HepG2 (cell line): ENCODE measurements around the gene FAM76A. TPM values are rescaled to one million over a fixed set of nuclear protein-coding genes. Genes with fewer than 3 reads are reported as not detected.

Experiments
- ATF1 ChIP-seq: IDR thresholded peaks from 2 replicates; pipeline ENCODE4 v1.6.1; 2016; ENCODE audit warnings: mild to moderate bottlenecking, control low read depth
- FOXO1 ChIP-seq: sonication (generic); formaldehyde crosslinking; IDR thresholded peaks from 2 replicates; pipeline ENCODE4 v1.4.0; 2020; ENCODE audit warnings: missing genetic modification reagents
- FOXP1 ChIP-seq, 2 experiments: fragments of 450-650 bp in 1 of 2; IDR thresholded peaks; 2 replicates each; pipeline ENCODE4 v1.6.1; 2017 to 2018; ENCODE audit warnings: antibody characterized with exemption in 1 of 2
- GATA4 ChIP-seq: sonication (generic); IDR thresholded peaks from 2 replicates; pipeline ENCODE4 v1.6.1; 2016; ENCODE audit warnings: antibody characterized with exemption, low read depth, borderline replicate concordance
- HES4 ChIP-seq: sonication (generic); formaldehyde crosslinking; IDR thresholded peaks from 2 replicates; pipeline ENCODE4 v1.9.0; 2021; ENCODE audit warnings: mild to moderate bottlenecking, missing genetic modification reagents, borderline replicate concordance
- HNF4A ChIP-seq: sonication (generic); formaldehyde crosslinking; IDR thresholded peaks from 2 replicates; pipeline ENCODE4 v1.4.0; 2020; ENCODE audit warnings: missing genetic modification reagents
- IKZF4 ChIP-seq: sonication (generic); formaldehyde crosslinking; IDR thresholded peaks from 2 replicates; pipeline ENCODE4 v1.5.1; 2020; ENCODE audit warnings: borderline replicate concordance, mild to moderate bottlenecking, low read depth, missing genetic modification reagents; ENCODE audit errors: not compliant biosample characterization
- NCOR1 ChIP-seq: fragments of 200-600 bp; sonication (generic); IDR thresholded peaks from 2 replicates; pipeline ENCODE4 v1.7.0; 2017; ENCODE audit warnings: antibody characterized with exemption, low read length, borderline replicate concordance
- PHF21A ChIP-seq: sonication (generic); formaldehyde crosslinking; IDR thresholded peaks from 2 replicates; pipeline ENCODE4 v1.5.0; 2020; ENCODE audit warnings: mild to moderate bottlenecking, missing genetic modification reagents
- POLR2G ChIP-seq: fragments of 200-400 bp; formaldehyde crosslinking; IDR thresholded peaks from 2 replicates; pipeline ENCODE4 v1.6.1; 2018; ENCODE audit warnings: mild to moderate bottlenecking, low read depth, low read length, moderate library complexity
- RXRA ChIP-seq: sonication (generic); formaldehyde crosslinking; IDR thresholded peaks from 2 replicates; pipeline ENCODE4 v1.5.1; 2020; ENCODE audit warnings: missing genetic modification reagents
- ZNF33B ChIP-seq: sonication (generic); formaldehyde crosslinking; IDR thresholded peaks from 2 replicates; pipeline ENCODE4 v1.5.1; 2020; ENCODE audit warnings: mild to moderate bottlenecking, missing genetic modification reagents
- ZNF350 ChIP-seq: sonication (generic); formaldehyde crosslinking; IDR thresholded peaks from 2 replicates; pipeline ENCODE4 v1.4.0; 2020; ENCODE audit warnings: mild to moderate bottlenecking, low read depth, missing genetic modification reagents, borderline replicate concordance
- polyA plus RNA-seq, 8 experiments: library from polyadenylated mRNA; depleted of rRNA in 3 of 8; stranded (reverse) in 7 of 8; unstranded in 1 of 8; fragments of >200 nt; fragmentation: Illumina TruSeq in 4 of 8; extraction: Trizol in 4 of 8; gene quantifications; 2 replicates each; pipeline versions ENCODE4 v1.2.1 to v1.2.3, GENCODE V29; 2011 to 2016; ENCODE audit warnings: low read depth in 4 of 8, missing spikeins in 1 of 8, mixed read lengths in 1 of 8; ENCODE audit not compliant: insufficient read depth in 1 of 8
- total RNA-seq, 5 experiments: library from RNA; depleted of rRNA; stranded (reverse); fragments of >200 nt; fragmentation: Illumina TruSeq; extraction: Trizol; gene quantifications; 2 replicates each; pipeline ENCODE4 v1.2.3, GENCODE V29; 2016; ENCODE audit warnings: low read depth in 1 of 5
- TF ChIP-seq, protein P1 (sequence below): sonication (generic); formaldehyde crosslinking; IDR thresholded peaks from 2 replicates; pipeline ENCODE4 v1.4.0; 2020; ENCODE audit warnings: missing genetic modification reagents
- TF ChIP-seq, protein P2 (sequence below): sonication (generic); formaldehyde crosslinking; IDR thresholded peaks from 2 replicates; pipeline ENCODE4 v1.8.0; 2022; ENCODE audit warnings: missing genetic modification reagents, mild to moderate bottlenecking, moderate library complexity, borderline replicate concordance
- TF ChIP-seq, protein P3 (sequence below): sonication (generic); formaldehyde crosslinking; IDR thresholded peaks from 2 replicates; pipeline ENCODE4 v1.5.1; 2020; ENCODE audit warnings: missing genetic modification reagents, mild to moderate bottlenecking, borderline replicate concordance
- TF ChIP-seq, protein P4 (sequence below): sonication (generic); formaldehyde crosslinking; IDR thresholded peaks from 2 replicates; pipeline ENCODE4 v1.5.1; 2020; ENCODE audit warnings: missing genetic modification reagents, mild to moderate bottlenecking, borderline replicate concordance

Gene FAM76A
- total and polyA plus RNA-seq, 2 of the 13 experiments (the other 11 are each of a cell fraction or from before 2014, with no cell fraction given) = 4.2 to 15.7 TPM

DNA sequence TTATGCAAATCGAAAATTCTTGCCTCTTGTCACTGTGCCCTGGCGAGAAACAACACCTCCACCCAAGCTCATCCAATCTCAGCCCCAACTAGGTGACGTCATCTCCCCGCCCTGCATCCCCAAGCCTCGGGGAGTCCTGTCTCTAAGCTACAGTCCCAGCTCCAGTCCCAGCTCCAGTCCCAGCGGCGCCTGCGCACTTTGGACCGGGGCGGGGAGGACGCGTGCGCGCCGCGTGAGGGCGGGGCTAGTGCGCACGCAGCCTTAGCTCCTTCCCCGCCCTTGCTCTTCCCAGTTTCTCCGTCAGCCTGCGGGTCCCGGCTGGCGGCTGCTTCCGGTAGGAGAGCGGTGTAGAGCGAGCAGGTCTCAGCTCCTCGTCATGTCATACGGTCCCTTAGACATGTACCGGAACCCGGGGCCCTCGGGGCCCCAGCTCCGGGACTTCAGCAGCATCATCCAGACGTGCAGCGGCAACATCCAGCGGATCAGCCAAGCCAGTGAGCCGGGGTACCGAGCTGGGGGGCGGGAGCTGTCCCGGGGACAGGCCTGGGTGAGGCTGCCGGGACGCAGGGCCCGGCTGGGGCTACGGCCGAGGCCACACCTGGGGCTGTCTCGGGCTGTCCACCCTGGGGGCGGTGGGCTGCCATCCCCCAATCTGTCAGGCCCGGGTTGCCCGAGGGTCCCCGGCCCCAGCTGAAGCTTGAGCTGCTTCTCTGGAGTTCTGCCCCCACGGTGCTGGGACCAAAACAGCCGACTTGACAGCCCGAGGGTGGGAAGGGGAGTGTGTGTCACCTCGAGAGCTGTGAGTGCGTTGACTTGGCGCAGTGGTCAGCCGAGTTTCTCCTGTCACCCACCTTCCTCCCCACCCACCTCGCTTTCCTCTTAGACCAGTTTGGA lies 47.4 kb downstream of the FAM76A start, which contains the start of gene STX12 (continued):
- TF ChIP-seq ATF1 (CRISPR knock-in tag) = peak; percentile 64
- TF ChIP-seq, protein P1, sequence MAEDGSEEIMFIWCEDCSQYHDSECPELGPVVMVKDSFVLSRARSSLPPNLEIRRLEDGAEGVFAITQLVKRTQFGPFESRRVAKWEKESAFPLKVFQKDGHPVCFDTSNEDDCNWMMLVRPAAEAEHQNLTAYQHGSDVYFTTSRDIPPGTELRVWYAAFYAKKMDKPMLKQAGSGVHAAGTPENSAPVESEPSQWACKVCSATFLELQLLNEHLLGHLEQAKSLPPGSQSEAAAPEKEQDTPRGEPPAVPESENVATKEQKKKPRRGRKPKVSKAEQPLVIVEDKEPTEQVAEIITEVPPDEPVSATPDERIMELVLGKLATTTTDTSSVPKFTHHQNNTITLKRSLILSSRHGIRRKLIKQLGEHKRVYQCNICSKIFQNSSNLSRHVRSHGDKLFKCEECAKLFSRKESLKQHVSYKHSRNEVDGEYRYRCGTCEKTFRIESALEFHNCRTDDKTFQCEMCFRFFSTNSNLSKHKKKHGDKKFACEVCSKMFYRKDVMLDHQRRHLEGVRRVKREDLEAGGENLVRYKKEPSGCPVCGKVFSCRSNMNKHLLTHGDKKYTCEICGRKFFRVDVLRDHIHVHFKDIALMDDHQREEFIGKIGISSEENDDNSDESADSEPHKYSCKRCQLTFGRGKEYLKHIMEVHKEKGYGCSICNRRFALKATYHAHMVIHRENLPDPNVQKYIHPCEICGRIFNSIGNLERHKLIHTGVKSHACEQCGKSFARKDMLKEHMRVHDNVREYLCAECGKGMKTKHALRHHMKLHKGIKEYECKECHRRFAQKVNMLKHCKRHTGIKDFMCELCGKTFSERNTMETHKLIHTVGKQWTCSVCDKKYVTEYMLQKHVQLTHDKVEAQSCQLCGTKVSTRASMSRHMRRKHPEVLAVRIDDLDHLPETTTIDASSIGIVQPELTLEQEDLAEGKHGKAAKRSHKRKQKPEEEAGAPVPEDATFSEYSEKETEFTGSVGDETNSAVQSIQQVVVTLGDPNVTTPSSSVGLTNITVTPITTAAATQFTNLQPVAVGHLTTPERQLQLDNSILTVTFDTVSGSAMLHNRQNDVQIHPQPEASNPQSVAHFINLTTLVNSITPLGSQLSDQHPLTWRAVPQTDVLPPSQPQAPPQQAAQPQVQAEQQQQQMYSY (CRISPR knock-in tag) = 0 out of 2 replicates have a peak, but pooled peaks have one; percentile 29
- no peak for TF ChIP-seq IKZF4
- TF ChIP-seq ZNF350 (CRISPR knock-in tag) = peak; percentile 81
- no peak; the same call in 1 of the 2 replicates for TF ChIP-seq FOXO1 (CRISPR knock-in tag)
- TF ChIP-seq POLR2G = peak; percentile 89
- TF ChIP-seq HNF4A (CRISPR knock-in tag) = peak; percentile 38; the same call in 1 of the 2 replicates
- 0 out of 2 replicates have a peak, but pooled peaks have one; percentile 46 for TF ChIP-seq GATA4
- peak; percentile 73; the same call in 1 of the 2 replicates for TF ChIP-seq PHF21A (CRISPR knock-in tag)
- TF ChIP-seq ZNF33B (CRISPR knock-in tag) = peak; percentile 81; the same call in 1 of the 2 replicates
- TF ChIP-seq, protein P2, sequence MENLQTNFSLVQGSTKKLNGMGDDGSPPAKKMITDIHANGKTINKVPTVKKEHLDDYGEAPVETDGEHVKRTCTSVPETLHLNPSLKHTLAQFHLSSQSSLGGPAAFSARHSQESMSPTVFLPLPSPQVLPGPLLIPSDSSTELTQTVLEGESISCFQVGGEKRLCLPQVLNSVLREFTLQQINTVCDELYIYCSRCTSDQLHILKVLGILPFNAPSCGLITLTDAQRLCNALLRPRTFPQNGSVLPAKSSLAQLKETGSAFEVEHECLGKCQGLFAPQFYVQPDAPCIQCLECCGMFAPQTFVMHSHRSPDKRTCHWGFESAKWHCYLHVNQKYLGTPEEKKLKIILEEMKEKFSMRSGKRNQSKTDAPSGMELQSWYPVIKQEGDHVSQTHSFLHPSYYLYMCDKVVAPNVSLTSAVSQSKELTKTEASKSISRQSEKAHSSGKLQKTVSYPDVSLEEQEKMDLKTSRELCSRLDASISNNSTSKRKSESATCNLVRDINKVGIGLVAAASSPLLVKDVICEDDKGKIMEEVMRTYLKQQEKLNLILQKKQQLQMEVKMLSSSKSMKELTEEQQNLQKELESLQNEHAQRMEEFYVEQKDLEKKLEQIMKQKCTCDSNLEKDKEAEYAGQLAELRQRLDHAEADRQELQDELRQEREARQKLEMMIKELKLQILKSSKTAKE (CRISPR knock-in tag) = no peak
- TF ChIP-seq, protein P3, sequence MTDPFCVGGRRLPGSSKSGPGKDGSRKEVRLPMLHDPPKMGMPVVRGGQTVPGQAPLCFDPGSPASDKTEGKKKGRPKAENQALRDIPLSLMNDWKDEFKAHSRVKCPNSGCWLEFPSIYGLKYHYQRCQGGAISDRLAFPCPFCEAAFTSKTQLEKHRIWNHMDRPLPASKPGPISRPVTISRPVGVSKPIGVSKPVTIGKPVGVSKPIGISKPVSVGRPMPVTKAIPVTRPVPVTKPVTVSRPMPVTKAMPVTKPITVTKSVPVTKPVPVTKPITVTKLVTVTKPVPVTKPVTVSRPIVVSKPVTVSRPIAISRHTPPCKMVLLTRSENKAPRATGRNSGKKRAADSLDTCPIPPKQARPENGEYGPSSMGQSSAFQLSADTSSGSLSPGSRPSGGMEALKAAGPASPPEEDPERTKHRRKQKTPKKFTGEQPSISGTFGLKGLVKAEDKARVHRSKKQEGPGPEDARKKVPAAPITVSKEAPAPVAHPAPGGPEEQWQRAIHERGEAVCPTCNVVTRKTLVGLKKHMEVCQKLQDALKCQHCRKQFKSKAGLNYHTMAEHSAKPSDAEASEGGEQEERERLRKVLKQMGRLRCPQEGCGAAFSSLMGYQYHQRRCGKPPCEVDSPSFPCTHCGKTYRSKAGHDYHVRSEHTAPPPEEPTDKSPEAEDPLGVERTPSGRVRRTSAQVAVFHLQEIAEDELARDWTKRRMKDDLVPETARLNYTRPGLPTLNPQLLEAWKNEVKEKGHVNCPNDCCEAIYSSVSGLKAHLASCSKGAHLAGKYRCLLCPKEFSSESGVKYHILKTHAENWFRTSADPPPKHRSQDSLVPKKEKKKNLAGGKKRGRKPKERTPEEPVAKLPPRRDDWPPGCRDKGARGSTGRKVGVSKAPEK (CRISPR knock-in tag) = no peak
- peak; percentile 40; the same call in 1 of the 2 replicates for TF ChIP-seq NCOR1
- TF ChIP-seq HES4 (CRISPR knock-in tag) = peak; percentile 84; the same call in 1 of the 2 replicates
- TF ChIP-seq, protein P4, sequence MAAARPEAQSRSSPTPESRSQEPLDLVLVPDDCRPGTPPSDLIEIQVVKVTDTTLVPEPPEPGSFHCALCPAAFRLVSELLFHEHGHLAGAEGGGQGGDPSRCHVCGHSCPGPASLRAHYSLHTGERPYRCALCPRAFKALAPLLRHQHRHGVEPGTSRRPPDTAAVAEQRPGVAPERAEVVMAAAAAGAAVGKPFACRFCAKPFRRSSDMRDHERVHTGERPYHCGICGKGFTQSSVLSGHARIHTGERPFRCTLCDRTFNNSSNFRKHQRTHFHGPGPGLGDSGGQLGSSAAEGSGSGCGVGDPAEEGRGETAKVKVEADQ (CRISPR knock-in tag) = no peak
- TF ChIP-seq RXRA (CRISPR knock-in tag) = no peak
- no peak for TF ChIP-seq FOXP1 (IDR thresholded peaks at IDR 0.05)
- no peak for TF ChIP-seq FOXP1 (CRISPR knock-in tag; IDR thresholded peaks at IDR 0.05)
